Stimulated activated CD4-positive, alpha-beta T cell treated with anti-CD3 and anti-CD28 coated beads, Interleukin-12 subunit alpha, Interleukin-12 subunit beta, amount 100 ng/mL, for 48 hours (primary cell): Measurements from ENCODE around the gene POGLUT2.

Experiments used
- DNase-seq, 3 donors: peaks; one replicate each; pipeline ENCODE4 v3.0.0-alpha.2; 2020; ENCODE audit warnings: low read depth in 2 of 3, low spot score in 1 of 3

POGLUT2 gene

GRCh38 chr13:102770435-102770834 is 28.3 kb downstream of the POGLUT2 start:
- no peak for DNase-seq

DNA sequence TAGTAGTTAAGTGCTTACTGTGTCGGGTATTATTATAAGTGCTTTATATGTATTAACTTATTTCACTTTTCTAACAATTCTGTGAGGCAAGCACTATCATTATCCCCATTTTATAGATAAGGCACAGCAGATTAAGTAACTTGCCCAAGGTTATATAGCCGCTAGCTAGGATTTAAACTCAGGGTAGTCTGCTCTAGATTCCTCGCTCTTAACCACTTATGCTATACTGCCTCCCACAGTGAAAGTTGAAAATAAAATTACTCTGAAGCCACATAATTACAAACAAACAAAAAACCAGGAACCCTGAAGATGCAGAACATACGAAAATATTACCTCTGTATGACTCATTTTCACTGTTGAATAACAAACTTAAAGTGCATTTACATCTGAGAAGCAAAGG is 29.1 kb downstream of the POGLUT2 start:
- no peak for DNase-seq

GRCh38 chr13:102768909-102769308 is 29.9 kb downstream of the POGLUT2 start:
- DNase-seq, result no peak

GRCh38 chr13:102763741-102764140 is 35.0 kb downstream of the POGLUT2 start:
- no peak for DNase-seq

DNA sequence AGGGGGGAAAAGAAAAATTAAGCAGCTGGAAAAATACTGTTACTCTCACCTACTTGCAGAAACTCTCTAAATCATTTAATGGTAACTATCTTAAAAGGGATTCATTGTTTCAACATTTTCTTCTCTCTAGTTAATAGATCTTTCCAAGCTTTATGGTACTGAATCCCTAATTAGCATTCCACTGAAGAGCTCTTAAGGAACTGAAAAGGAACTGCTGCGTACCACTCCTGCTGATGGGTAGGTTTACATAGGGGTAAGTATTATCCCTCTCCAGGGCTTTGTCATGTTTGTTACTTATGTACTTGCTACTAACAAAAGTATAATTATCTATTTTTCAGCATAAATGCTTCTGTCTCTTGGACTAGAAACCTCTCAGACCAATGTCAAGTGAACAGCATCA is 37.7 kb downstream of the POGLUT2 start:
- DNase-seq, result no peak

- DNase-seq, result no peak
Measured at GRCh38 chr13:102758842-102759241, 39.9 kb downstream of the POGLUT2 start.

GRCh38 chr13:102757006-102757405 is 41.8 kb downstream of the POGLUT2 start:
- no peak for DNase-seq

- DNase-seq, result no peak
Measured at GRCh38 chr13:102751886-102752285, 46.9 kb downstream of the POGLUT2 start.

DNA sequence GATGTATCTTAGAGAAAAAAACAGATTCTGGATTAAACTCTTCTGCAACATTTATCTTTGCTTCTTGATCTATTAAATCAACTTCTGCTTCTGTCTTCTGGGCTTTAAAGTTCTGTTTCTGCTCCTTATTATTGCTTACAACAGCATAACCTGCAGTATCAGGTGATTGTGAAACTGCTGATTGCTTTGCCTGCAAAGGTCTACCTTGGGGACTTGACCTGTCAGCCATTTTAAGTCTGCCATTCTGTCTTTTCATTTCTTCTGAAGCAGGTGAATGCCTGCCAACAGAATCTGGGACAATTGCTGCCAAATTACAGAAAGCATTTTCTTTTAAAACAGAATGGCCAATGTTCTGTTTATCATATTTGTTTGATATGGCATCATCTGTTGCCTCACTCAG is 56.3 kb downstream of the POGLUT2 start:
- DNase-seq, result no peak

DNA sequence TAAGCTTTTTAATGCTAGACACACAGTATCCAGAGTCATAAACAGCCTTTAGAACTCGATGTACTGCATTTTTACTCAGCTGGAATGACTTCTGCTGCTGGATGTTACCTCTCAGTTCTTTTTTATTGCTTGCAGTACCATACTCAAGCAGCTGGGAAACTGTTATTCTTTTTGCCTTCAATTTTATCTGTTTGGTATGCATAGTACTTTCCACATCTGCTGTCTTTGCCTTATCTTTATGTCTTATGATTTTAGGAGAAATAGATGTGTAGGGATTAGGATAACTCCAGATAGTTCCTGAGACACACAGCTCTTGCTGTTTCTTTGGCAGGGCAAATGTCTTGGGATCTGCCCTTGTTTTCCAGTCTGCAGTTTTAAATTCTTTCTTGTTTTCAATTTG is 56.7 kb downstream of the POGLUT2 start:
- no peak for DNase-seq
